Urothelium cell line (cell line): ENCODE data around the gene CUL3.
"Not testable (repeated sequence)": the region's sequence is repeated elsewhere in the genome, so short reads cannot be mapped to it uniquely, and the experiment has no call there.

Source experiments
- DNase-seq: peaks from one replicate; pipeline ENCODE4 v3.0.0; 2011; ENCODE audit warnings: low spot score, mixed read lengths
- FAIRE-seq: peaks from 2 replicates; lab custom pipeline; 2011; peaks lifted over from hg19 to GRCh38; lab: Jason Lieb, UNC

The CUL3 gene

GRCh38 chr2:224583033-224583432 lies 2.1 kb downstream of the CUL3 start:
- not testable (repeated sequence) for FAIRE-seq, DNase-seq

- no peak for FAIRE-seq
- no peak for DNase-seq
Observed at GRCh38 chr2:224580248-224580647, 4.9 kb downstream of the CUL3 start.

- DNase-seq (no peak), FAIRE-seq (no peak)
Observed at GRCh38 chr2:224579411-224579810, 5.8 kb downstream of the CUL3 start.

- FAIRE-seq: no peak
- no peak for DNase-seq
Observed at GRCh38 chr2:224577541-224577940, 7.6 kb downstream of the CUL3 start.

- DNase-seq (no peak), FAIRE-seq (no peak)
Observed at GRCh38 chr2:224576088-224576715, 9.0 kb downstream of the CUL3 start.

GRCh38 chr2:224574423-224575084 lies 10.6 kb downstream of the CUL3 start:
- DNase-seq: no peak
- no peak for FAIRE-seq

- FAIRE-seq: no peak
- no peak for DNase-seq
Observed at GRCh38 chr2:224573724-224574123, 11.4 kb downstream of the CUL3 start.

GRCh38 chr2:224572338-224572737 lies 12.8 kb downstream of the CUL3 start:
- DNase-seq (no peak), FAIRE-seq (no peak)

- no peak for FAIRE-seq
- no peak for DNase-seq
Observed at GRCh38 chr2:224570328-224570993, 14.7 kb downstream of the CUL3 start.

GRCh38 chr2:224569654-224570053 lies 15.5 kb downstream of the CUL3 start:
- FAIRE-seq (no peak), DNase-seq (no peak)

GRCh38 chr2:224565452-224566035 lies 19.6 kb downstream of the CUL3 start:
- no peak for DNase-seq
- FAIRE-seq: no peak

GRCh38 chr2:224563537-224563936 lies 21.6 kb downstream of the CUL3 start:
- DNase-seq (no peak), FAIRE-seq (no peak)

GRCh38 chr2:224562831-224563230 lies 22.3 kb downstream of the CUL3 start:
- FAIRE-seq: no peak
- no peak for DNase-seq

GRCh38 chr2:224561234-224562005 lies 23.7 kb downstream of the CUL3 start:
- DNase-seq (no peak), FAIRE-seq (no peak)

- FAIRE-seq (no peak), DNase-seq (no peak)
Observed at GRCh38 chr2:224560549-224560948, 24.6 kb downstream of the CUL3 start.

GRCh38 chr2:224557610-224558009 lies 27.6 kb downstream of the CUL3 start:
- no peak for DNase-seq
- FAIRE-seq: no peak

- FAIRE-seq (peak; percentile 9), DNase-seq (no peak)
Observed at GRCh38 chr2:224556381-224556780, 28.8 kb downstream of the CUL3 start.

GRCh38 chr2:224555823-224556366 lies 29.3 kb downstream of the CUL3 start:
- FAIRE-seq (peak; percentile 35), DNase-seq (no peak)

- FAIRE-seq (no peak), DNase-seq (no peak)
Observed at GRCh38 chr2:224552771-224553170, 32.4 kb downstream of the CUL3 start.

GRCh38 chr2:224551693-224552092 lies 33.5 kb downstream of the CUL3 start:
- no peak for DNase-seq

GRCh38 chr2:224546926-224547325 lies 38.2 kb downstream of the CUL3 start:
- FAIRE-seq: no peak

More at GRCh38 chr2:224551693-224552092, 33.5 kb downstream of the CUL3 start:
- no peak for FAIRE-seq

More at GRCh38 chr2:224546926-224547325, 38.2 kb downstream of the CUL3 start:
- no peak for DNase-seq
